H1 (cell line): ENCODE measurements around the gene INCENP. TPM values are rescaled to one million over a fixed set of nuclear protein-coding genes. Genes with fewer than 3 reads are reported as not detected.
A peak's percentile ranks its signal among the peaks of the same experiment; 100 is the strongest.

Experiments
- CTCF ChIA-PET: fragments of 300-600 bp; sonication (Branson Sonifier 250); formaldehyde crosslinking; loops from one replicate; lab custom pipeline; 2021; ENCODE audit not compliant: partially characterized antibody; lab: Charles Lee
- POLR2A ChIA-PET: fragments of 300-600 bp; sonication (Branson Sonifier 250); formaldehyde crosslinking; loops from one replicate; lab custom pipeline; 2021; ENCODE audit warnings: inconsistent platforms; ENCODE audit not compliant: partially characterized antibody; lab: Charles Lee
- DNase-seq, 2 experiments: peaks; one replicate each; pipeline versions ENCODE4 v3.0.0 to v3.0.0-alpha.2; 2010 to 2022; ENCODE audit warnings: low spot score in 2 of 2, low read depth in 1 of 2, mixed read lengths in 1 of 2
- FAIRE-seq: peaks from 2 replicates; lab custom pipeline; 2011; peaks lifted over from hg19 to GRCh38; lab: Jason Lieb, UNC
- H2AFZ ChIP-seq: 2 replicates; pipeline ENCODE4 v1.8.1; 2012; ENCODE audit warnings: low read length, inconsistent platforms
- H2AK5ac ChIP-seq: 2 replicates; pipeline ENCODE4 v1.6.1; 2013; ENCODE audit warnings: low read depth, low read length
- H2BK120ac ChIP-seq: replicated peaks from 2 replicates; pipeline ENCODE3; 2013; ENCODE audit warnings: low read depth, low read length, inconsistent platforms
- H2BK12ac ChIP-seq: 2 replicates; pipeline ENCODE4 v1.6.1; 2013; ENCODE audit warnings: low read depth, low read length
- H2BK15ac ChIP-seq: 2 replicates; pipeline ENCODE4 v1.6.1; 2013; ENCODE audit warnings: low read length
- H2BK20ac ChIP-seq: 2 replicates; pipeline ENCODE4 v1.6.1; 2013; ENCODE audit warnings: low read length
- H2BK5ac ChIP-seq: 2 replicates; pipeline ENCODE4 v1.6.1; 2013; ENCODE audit warnings: low read depth, low read length
- H3K14ac ChIP-seq: 2 replicates; pipeline ENCODE4 v1.6.1; 2013; ENCODE audit warnings: inconsistent platforms; ENCODE audit not compliant: insufficient read length
- H3K18ac ChIP-seq: 2 replicates; pipeline ENCODE4 v1.6.1; 2013; ENCODE audit warnings: low read length; ENCODE audit errors: extremely low read depth
- H3K23ac ChIP-seq: 2 replicates; pipeline ENCODE4 v1.6.1; 2013; ENCODE audit warnings: inconsistent platforms; ENCODE audit not compliant: insufficient read length
- H3K23me2 ChIP-seq: 2 replicates; pipeline ENCODE4 v1.6.1; 2013; ENCODE audit warnings: low read depth, low read length
- H3K27ac ChIP-seq: 2 replicates; pipeline ENCODE4 v1.6.1; 2011; ENCODE audit warnings: low read depth, low read length, inconsistent platforms
- H3K27me3 ChIP-seq, 4 experiments: replicated peaks in 1 of 4; 1 replicate in 1 of 4; 2 replicates in 3 of 4; pipeline versions ENCODE4 v1.6.1 to v1.8.1; 2011 to 2013; ENCODE audit warnings: low read length in 3 of 4, mild to moderate bottlenecking in 3 of 4, inconsistent platforms in 2 of 4, mixed read lengths in 2 of 4, moderate library complexity in 1 of 4; ENCODE audit not compliant: control insufficient read depth in 3 of 4, insufficient read depth in 3 of 4; ENCODE audit errors: extremely low read depth in 1 of 4
- H3K36me3 ChIP-seq, 4 experiments: 2 replicates each; pipeline versions ENCODE4 v1.6.1 to v1.8.1; 2011 to 2013; ENCODE audit warnings: mild to moderate bottlenecking in 4 of 4, low read length in 3 of 4, moderate library complexity in 2 of 4, control low read depth in 1 of 4, inconsistent platforms in 1 of 4; ENCODE audit not compliant: insufficient read depth in 4 of 4, control insufficient read depth in 2 of 4
- H3K4ac ChIP-seq: replicated peaks from 2 replicates; pipeline ENCODE3; 2013; ENCODE audit warnings: low read length, low read depth, mixed read lengths, inconsistent platforms; ENCODE audit not compliant: insufficient read length
- H3K4me1 ChIP-seq, 4 experiments: replicated peaks in 1 of 4; 1 replicate in 1 of 4; 2 replicates in 3 of 4; pipeline versions ENCODE4 v1.6.1 to v1.8.1; 2011 to 2013; ENCODE audit warnings: low read length in 3 of 4, inconsistent platforms in 2 of 4, mixed read lengths in 1 of 4; ENCODE audit not compliant: insufficient read depth in 4 of 4, control insufficient read depth in 3 of 4
- H3K4me2 ChIP-seq, 2 experiments: 2 replicates each; pipeline versions ENCODE4 v1.6.1 to v1.8.1; 2011 to 2013; ENCODE audit warnings: low read depth in 2 of 2, low read length in 2 of 2, control low read depth in 1 of 2, inconsistent platforms in 1 of 2, mild to moderate bottlenecking in 1 of 2; ENCODE audit not compliant: insufficient read depth in 1 of 2
- H3K4me3 ChIP-seq, 4 experiments: fragments of 200-600, 300-600 bp in 1 of 4; sonication (generic), shearing (Covaris generic), sonication (Bioruptor Twin) in 1 of 4; 2 replicates each; pipeline versions ENCODE4 v1.5.1 to v1.8.1; 2011 to 2016; ENCODE audit warnings: low read length in 4 of 4, low read depth in 3 of 4, control low read depth in 2 of 4, inconsistent platforms in 2 of 4, mild to moderate bottlenecking in 2 of 4, mixed read lengths in 1 of 4, moderate library complexity in 1 of 4; ENCODE audit not compliant: insufficient read depth in 2 of 4; ENCODE audit errors: extremely low read depth in 1 of 4
- H3K56ac ChIP-seq: replicated peaks from 2 replicates; pipeline ENCODE3; 2013; ENCODE audit warnings: low read depth, mild to moderate bottlenecking, mixed read lengths, low read length, inconsistent platforms; ENCODE audit not compliant: insufficient read length
- H3K79me1 ChIP-seq: 2 replicates; pipeline ENCODE4 v1.6.1; 2013; ENCODE audit warnings: low read depth, low read length, control low read depth
- H3K79me2 ChIP-seq, 2 experiments: 2 replicates each; pipeline versions ENCODE4 v1.6.1 to v1.8.1; 2012 to 2013; ENCODE audit warnings: low read length in 2 of 2, mild to moderate bottlenecking in 2 of 2, inconsistent platforms in 1 of 2; ENCODE audit not compliant: insufficient read depth in 2 of 2, control insufficient read depth in 1 of 2
- H3K9ac ChIP-seq, 4 experiments: replicated peaks in 1 of 4; 1 replicate in 1 of 4; 2 replicates in 3 of 4; pipeline versions ENCODE4 v1.6.1 to v1.8.1; 2011 to 2013; ENCODE audit warnings: low read depth in 3 of 4, low read length in 3 of 4, control low read depth in 2 of 4, mild to moderate bottlenecking in 2 of 4, moderate library complexity in 2 of 4, inconsistent platforms in 1 of 4; ENCODE audit errors: extremely low read depth in 1 of 4
- H3K9me3 ChIP-seq, 2 experiments: 2 replicates each; pipeline versions ENCODE4 v1.6.1 to v1.8.1; 2012 to 2013; ENCODE audit warnings: mild to moderate bottlenecking in 2 of 2, moderate library complexity in 2 of 2, control low read depth in 1 of 2, inconsistent platforms in 1 of 2, low read depth in 1 of 2, low read length in 1 of 2, mixed read lengths in 1 of 2; ENCODE audit not compliant: insufficient read depth in 2 of 2
- H4K20me1 ChIP-seq, 2 experiments: replicated peaks in 1 of 2; 2 replicates each; pipeline versions ENCODE3 to v1.8.1; 2011 to 2013; ENCODE audit warnings: inconsistent platforms in 2 of 2, low read length in 2 of 2, mild to moderate bottlenecking in 1 of 2; ENCODE audit not compliant: insufficient read depth in 2 of 2, control insufficient read depth in 1 of 2
- H4K5ac ChIP-seq: 2 replicates; pipeline ENCODE4 v1.6.1; 2013; ENCODE audit warnings: low read length, low read depth, mixed read lengths, inconsistent platforms; ENCODE audit not compliant: insufficient read length
- H4K8ac ChIP-seq: 2 replicates; pipeline ENCODE4 v1.8.0; 2013; ENCODE audit warnings: mild to moderate bottlenecking, moderate library complexity, low read length, inconsistent platforms; ENCODE audit not compliant: insufficient read depth; ENCODE audit errors: extremely low read depth
- H4K91ac ChIP-seq: replicated peaks from 2 replicates; pipeline ENCODE3; 2013; ENCODE audit warnings: low read length, mixed read lengths, inconsistent platforms; ENCODE audit not compliant: insufficient read length
- JUND ChIP-seq: IDR thresholded peaks from 2 replicates; pipeline ENCODE4 v1.6.1; 2011; ENCODE audit warnings: mild to moderate bottlenecking, improper control_type of control experiment, low read length
- WGBS, 2 experiments: shearing (Covaris generic) in 1 of 2; methylation state at CpG; one replicate each; pipeline versions ENCODE4 v1.1.6 to v1.1.7; 2013 to 2015; ENCODE audit warnings: low lambda C conversion rate in 2 of 2, mixed read lengths in 2 of 2, inconsistent platforms in 1 of 2, low coverage in 1 of 2, missing lambda C conversion rate in 1 of 2; ENCODE audit not compliant: insufficient replicate concordance in 2 of 2, insufficient coverage in 1 of 2, insufficient read length in 1 of 2; ENCODE audit errors: extremely low coverage in 1 of 2, missing lambda C conversion rate in 1 of 2; 5-methylcytosine and 5-hydroxymethylcytosine counted together
- polyA plus RNA-seq, 7 experiments: library from polyadenylated mRNA; depleted of rRNA in 3 of 7; stranded (reverse) in 5 of 7; unstranded in 2 of 7; fragments of >200 nt in 5 of 7; fragments of 200-250 nt in 2 of 7; gene quantifications; 1 replicate in 5 of 7; 2 replicates in 1 of 7; 4 replicates in 1 of 7; pipeline versions ENCODE4 v1.2.1 to v1.2.3, GENCODE V29; 2011 to 2013; ENCODE audit warnings: missing spikeins in 2 of 7, mixed read lengths in 2 of 7
- total RNA-seq: library from RNA; stranded (reverse); fragmentation: NEBNext Ultra II Directional; extraction: Animal tissue kit (Norgen Biotek cat#: 25700); gene quantifications from 2 replicates; pipeline ENCODE4 v1.2.1, GENCODE V29; 2021
- TF ChIP-seq, protein P1 (sequence below), 3 experiments: IDR thresholded peaks; 1 replicate in 2 of 3; 2 replicates in 1 of 3; pipeline versions ENCODE4 v1.5.1 to v1.6.1; 2011; ENCODE audit warnings: low read length in 3 of 3, mild to moderate bottlenecking in 3 of 3, inconsistent platforms in 2 of 3, low read depth in 1 of 3, moderate library complexity in 1 of 3; ENCODE audit not compliant: insufficient read depth in 1 of 3; ENCODE audit errors: control extremely low read depth in 1 of 3

The INCENP gene
- total and polyA plus RNA-seq, 2 of the 8 experiments (the other 6 are each of a cell fraction or from before 2014, with no cell fraction given) = 25.4 to 132 TPM

DNA sequence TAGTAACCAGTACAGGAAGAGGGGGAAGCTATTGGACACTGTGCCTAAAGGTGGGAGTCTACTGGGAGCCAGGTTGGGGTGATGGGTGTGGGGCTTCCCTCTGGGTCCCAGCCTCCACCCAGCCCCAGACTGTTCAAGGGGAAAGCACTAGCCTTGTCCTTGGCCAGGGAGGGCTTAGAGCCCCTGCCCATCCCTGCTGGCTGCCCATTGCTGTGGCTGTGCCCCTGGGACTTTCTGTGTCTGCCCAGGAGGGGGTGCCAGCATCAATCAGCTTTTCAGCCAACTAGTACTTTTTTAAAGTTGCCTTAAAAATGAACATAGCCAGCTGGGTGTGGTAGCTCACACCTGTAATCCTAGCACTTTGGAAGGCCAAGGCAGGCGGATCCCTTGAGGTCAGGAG, 19.9 kb downstream of the INCENP start:
- H2AFZ ChIP-seq = no peak overlapping the region
- no peak overlapping the region for H2AK5ac ChIP-seq
- no peaks in the 10 kb centered on the region; the same call in 1 of the 2 replicates for H3K79me1 ChIP-seq
- no peak overlapping the region for H4K8ac ChIP-seq
- H3K14ac ChIP-seq = no peak overlapping the region
- H3K79me2 ChIP-seq = no peaks in the 10 kb centered on the region
- H3K9ac ChIP-seq = no peak overlapping the region
- H3K4ac ChIP-seq = no peak overlapping the region
- no peak overlapping the region for H2BK120ac ChIP-seq
- no peak overlapping the region for H2BK12ac ChIP-seq
- H3K27ac ChIP-seq = no peak overlapping the region
- H4K20me1 ChIP-seq = peaks cover 0 to 14% of the 10 kb centered on the region in 2 experiments
- H3K36me3 ChIP-seq = peaks cover 35 to 82% (median 73%) of the 10 kb centered on the region in 4 experiments
- POLR2A ChIA-PET = interaction anchor here (0.9 to 2.4 kb wide), 2 partner anchors 11 to 17 kb away, joined by 3 to 8 read pairs; no protein-coding TSS in a partner anchor
- no peak overlapping the region for H3K4me2 ChIP-seq
- H2BK15ac ChIP-seq = no peak overlapping the region
- H3K18ac ChIP-seq = no peak overlapping the region
- no peaks in the 10 kb centered on the region for H3K27me3 ChIP-seq
- H2BK5ac ChIP-seq = no peak overlapping the region
- WGBS, 2 experiments = 91% methylated on average over 1 of the region's 1 CpG; no CpG with 5 or more reads in 1 of the 2 experiments
- H3K56ac ChIP-seq = no peak overlapping the region
- H2BK20ac ChIP-seq = no peak overlapping the region
- no peak overlapping the region for H4K5ac ChIP-seq
- DNase-seq (no peak), FAIRE-seq (no peak)
- H3K4me3 ChIP-seq = no peak overlapping the region
- CTCF ChIA-PET = interaction anchor here (0.7 to 2.0 kb wide), 8 partner anchors 7 to 354 kb away, joined by 3 to 8 read pairs (median 4); no protein-coding TSS in a partner anchor
- TF ChIP-seq, protein P1, sequence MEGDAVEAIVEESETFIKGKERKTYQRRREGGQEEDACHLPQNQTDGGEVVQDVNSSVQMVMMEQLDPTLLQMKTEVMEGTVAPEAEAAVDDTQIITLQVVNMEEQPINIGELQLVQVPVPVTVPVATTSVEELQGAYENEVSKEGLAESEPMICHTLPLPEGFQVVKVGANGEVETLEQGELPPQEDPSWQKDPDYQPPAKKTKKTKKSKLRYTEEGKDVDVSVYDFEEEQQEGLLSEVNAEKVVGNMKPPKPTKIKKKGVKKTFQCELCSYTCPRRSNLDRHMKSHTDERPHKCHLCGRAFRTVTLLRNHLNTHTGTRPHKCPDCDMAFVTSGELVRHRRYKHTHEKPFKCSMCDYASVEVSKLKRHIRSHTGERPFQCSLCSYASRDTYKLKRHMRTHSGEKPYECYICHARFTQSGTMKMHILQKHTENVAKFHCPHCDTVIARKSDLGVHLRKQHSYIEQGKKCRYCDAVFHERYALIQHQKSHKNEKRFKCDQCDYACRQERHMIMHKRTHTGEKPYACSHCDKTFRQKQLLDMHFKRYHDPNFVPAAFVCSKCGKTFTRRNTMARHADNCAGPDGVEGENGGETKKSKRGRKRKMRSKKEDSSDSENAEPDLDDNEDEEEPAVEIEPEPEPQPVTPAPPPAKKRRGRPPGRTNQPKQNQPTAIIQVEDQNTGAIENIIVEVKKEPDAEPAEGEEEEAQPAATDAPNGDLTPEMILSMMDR (IDR thresholded peaks at IDR 0.05; ENCODE audit: control extremely low read depth in 1 of 3, insufficient read depth in 1 of 3, low read depth in 1 of 3, low read length in 3 of 3) = peak in 1 of 3 experiments; percentile 20; a peak in 1 of 4 replicates
- no peak for TF ChIP-seq JUND
- H3K4me1 ChIP-seq = no peaks in the 10 kb centered on the region
- no peak overlapping the region for H3K23ac ChIP-seq
- no peak overlapping the region for H4K91ac ChIP-seq
- no peaks in the 10 kb centered on the region for H3K23me2 ChIP-seq
- no peaks in the 10 kb centered on the region for H3K9me3 ChIP-seq
